ENCODE results near the gene CDH13. TPM values are rescaled to one million over a fixed set of nuclear protein-coding genes. Genes with fewer than 3 reads are reported as not detected.

The CDH13 gene
- total and polyA plus RNA-seq, 2 donors (not counting 3 experiments of a cell fraction or from before 2014, with no cell fraction given) = 96.6 to 124 TPM

GRCh38 chr16:83447560-83447959 is 820.8 kb downstream of the CDH13 start:
- H4K20me1 ChIP-seq (replicated peaks; ENCODE audit: control insufficient read depth, extremely low read depth, insufficient read depth, low read length) = no peaks in the 10 kb centered on the region
- FAIRE-seq (no peak), DNase-seq (ENCODE audit: low read depth, low spot score) (no peak)
- TF ChIP-seq MYC (IDR thresholded peaks at IDR 0.05; ENCODE audit: low read depth, low read length) (no peak), MAX (IDR thresholded peaks at IDR 0.05; ENCODE audit: insufficient read depth, insufficient read length) (no peak), POLR2A (IDR thresholded peaks at IDR 0.05; ENCODE audit: low read depth, low read length) (no peak), EZH2 (IDR thresholded peaks at IDR 0.05; ENCODE audit: borderline replicate concordance, low read depth, low read length, severe bottlenecking) (no peak), FOS (IDR thresholded peaks at IDR 0.05; ENCODE audit: borderline replicate concordance, insufficient read depth, low read length) (no peak), CTCF (IDR thresholded peaks at IDR 0.05; ENCODE audit: extremely low read depth in 1 of 2, insufficient read depth in 1 of 2, low read depth in 1 of 2, low read length in 2 of 2) (no peak), JUN (IDR thresholded peaks at IDR 0.05; ENCODE audit: borderline replicate concordance, insufficient read depth, insufficient read length, low read depth) (no peak), POLR2AphosphoS5 (IDR thresholded peaks at IDR 0.05; ENCODE audit: insufficient read depth, low read depth, low read length) (no peak), GATA2 (IDR thresholded peaks at IDR 0.05; ENCODE audit: insufficient read depth, insufficient read length, low read depth, low read length) (no peak)
- no TSS peak for BruUV-seq (replicated peaks)
- dilution Hi-C loops (cut with MboI; ENCODE audit: extremely low pct_ligation_motif_present, low sequenced_read_pairs) = no loop called here
- no peak overlapping the region for H3K27ac ChIP-seq (ENCODE audit: insufficient read depth, low read depth, low read length)
- H3K36me3 ChIP-seq (ENCODE audit: control insufficient read depth in 2 of 2, extremely low read depth in 1 of 2, insufficient read depth in 2 of 2, low read length in 2 of 2) = no peaks in the 10 kb centered on the region
- no peak overlapping the region for H3K4me2 ChIP-seq (ENCODE audit: insufficient read depth, low read length)
- H3K27me3 ChIP-seq (ENCODE audit: control insufficient read depth in 2 of 2, insufficient read depth in 2 of 2, low read length in 2 of 2) = no peaks in the 10 kb centered on the region
- H3K4me3 ChIP-seq (replicated peaks in 1 of 3; ENCODE audit: insufficient read depth in 1 of 3, low read depth in 1 of 3, low read length in 3 of 3) = no peak overlapping the region
- no peaks in the 10 kb centered on the region for H3K4me1 ChIP-seq (ENCODE audit: control insufficient read depth, extremely low read depth, insufficient read depth, low read length)
- CTCF ChIA-PET = interaction anchor here (0.6 to 4.3 kb wide), 22 partner anchors 9 to 1218 kb away, joined by 3 to 57 read pairs (median 6); no protein-coding TSS in a partner anchor
- H3K9ac ChIP-seq (replicated peaks; ENCODE audit: extremely low read depth, insufficient read depth, low read length) = no peak overlapping the region
- no peak overlapping the region for H2AFZ ChIP-seq (ENCODE audit: low read depth, low read length)
- POLR2A ChIA-PET = no interaction called here
- H3K79me2 ChIP-seq (ENCODE audit: control insufficient read depth, insufficient read depth, low read length) = no peaks in the 10 kb centered on the region
- intact Hi-C loops (cut with micrococcal nuclease) = loop anchor here (2.0 to 5.0 kb wide), 7 partner anchors 230 to 990 kb away; partner anchors contain the start of gene CDH13
- H3K9me3 ChIP-seq (replicated peaks; ENCODE audit: control insufficient read depth, insufficient read depth, low read length) = no peaks in the 10 kb centered on the region
- H3K9me1 ChIP-seq (replicated peaks; ENCODE audit: control insufficient read depth, extremely low read depth, insufficient read depth, low read length) = no peaks in the 10 kb centered on the region

Measured in endothelial cell of umbilical vein (primary cell).